Esophagus muscularis mucosa (tissue), 4 donors: ENCODE data around the gene CHRNA4. TPM values are rescaled to one million over a fixed set of nuclear protein-coding genes. Genes with fewer than 3 reads are reported as not detected.

Experiments
- DNase-seq: peaks from one replicate; pipeline ENCODE4 v3.0.0-alpha.2; 2017; ENCODE audit errors: extremely low spot score
- H3K27ac ChIP-seq, 4 donors: fragments of 200-600 bp; sonication (generic); replicated peaks in 1 of 4; 1 replicate in 3 of 4; 2 replicates in 1 of 4; pipeline ENCODE4 v1.5.1; 2016 to 2019; ENCODE audit warnings: mild to moderate bottlenecking in 1 of 4
- H3K27me3 ChIP-seq, 4 donors: fragments of 200-600 bp; sonication (generic); one replicate each; pipeline versions ENCODE4 v1.5.1 to v1.6.0; 2016 to 2019
- H3K36me3 ChIP-seq, 4 donors: fragments of 200-600 bp; sonication (generic); one replicate each; pipeline ENCODE4 v1.5.1; 2016 to 2019
- H3K4me1 ChIP-seq, 4 donors: fragments of 200-600 bp; sonication (generic); one replicate each; pipeline ENCODE4 v1.5.1; 2016 to 2019
- H3K4me3 ChIP-seq, 4 donors: fragments of 200-600 bp; sonication (generic); 1 replicate in 2 of 4; 2 replicates in 2 of 4; pipeline ENCODE4 v1.5.1; 2016 to 2019; ENCODE audit warnings: mild to moderate bottlenecking in 4 of 4, moderate library complexity in 1 of 4
- H3K9me3 ChIP-seq, 4 donors: fragments of 200-600 bp; sonication (generic); 1 replicate in 3 of 4; 2 replicates in 1 of 4; pipeline ENCODE4 v1.5.1; 2016 to 2019
- EP300 ChIP-seq: sonication (generic); formaldehyde crosslinking; IDR thresholded peaks from one replicate; pipeline ENCODE4 v1.6.1; 2017; ENCODE audit warnings: antibody characterized with exemption
- POLR2A ChIP-seq: fragments of 450-650 bp; IDR thresholded peaks from one replicate; pipeline ENCODE4 v1.6.1; 2017; ENCODE audit warnings: antibody characterized with exemption, moderate library complexity, mild to moderate bottlenecking, low read depth
- POLR2AphosphoS5 ChIP-seq, 2 donors: sonication (generic); formaldehyde crosslinking; IDR thresholded peaks; one replicate each; pipeline ENCODE4 v1.6.1; 2017; ENCODE audit warnings: antibody characterized with exemption in 2 of 2
- WGBS: methylation state at CpG from one replicate; pipeline ENCODE4 v1.1.5; 2018; 5-methylcytosine and 5-hydroxymethylcytosine counted together
- intact Hi-C: fragments of 100-400 bp; cut with DNase I; formaldehyde crosslinking; loops from one replicate; pipeline ENCODE4 v1.15.1; 2023
- total RNA-seq, 4 donors: library from RNA; depleted of rRNA; stranded (reverse); fragments of >200 nt; gene quantifications; one replicate each; pipeline versions ENCODE4 v1.1.0 to v1.2.1, GENCODE V29; 2016
- TF ChIP-seq, protein P1 (sequence below), 3 experiments: fragments of 200-600 bp in 2 of 3; fragments of 450-650 bp in 1 of 3; sonication (generic) in 2 of 3; IDR thresholded peaks; one replicate each; pipeline ENCODE4 v1.5.1; 2017 to 2019; ENCODE audit warnings: antibody characterized with exemption in 3 of 3, mild to moderate bottlenecking in 2 of 3, moderate library complexity in 1 of 3

The CHRNA4 gene
- total RNA-seq, 4 donors from 2014 or later, result not detected

DNA sequence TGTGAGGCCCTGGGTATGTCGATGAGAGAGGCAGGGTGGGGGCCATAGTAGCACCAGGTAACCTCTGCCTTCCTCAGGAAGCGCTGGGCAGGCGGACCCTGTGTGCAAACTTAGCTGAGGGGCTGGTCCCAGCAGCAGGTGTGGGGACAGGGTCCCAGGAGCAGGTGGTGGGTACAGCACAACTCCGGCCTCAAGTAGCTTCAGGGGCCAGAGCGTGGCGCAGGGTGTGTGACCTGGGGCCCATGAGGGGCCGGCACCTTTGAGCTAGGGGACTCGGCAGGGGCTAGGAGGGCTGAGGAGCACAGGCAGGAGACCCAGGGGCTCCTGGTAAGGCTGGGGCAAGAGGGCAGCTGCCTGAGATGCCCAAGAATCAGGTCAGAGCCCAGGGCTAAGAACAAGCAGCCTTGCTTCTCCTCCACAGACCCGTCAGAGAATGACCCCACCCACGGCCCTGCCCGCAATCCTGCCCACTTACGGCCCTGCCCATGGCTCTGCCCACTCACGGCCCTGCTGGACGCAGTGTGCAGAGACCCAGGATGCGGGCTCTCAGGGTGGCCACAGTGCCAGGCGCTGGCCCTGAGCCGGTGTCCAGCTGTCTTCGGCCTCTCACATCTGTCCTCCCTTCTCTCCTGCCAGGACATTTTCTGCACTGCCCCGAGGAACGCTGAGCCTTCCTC, 30.9 kb downstream of the CHRNA4 start:
- WGBS, result 82% methylated on average over 6 of the region's 20 CpGs
- TF ChIP-seq POLR2AphosphoS5 (IDR thresholded peaks at IDR 0.05), result no peak
- TF ChIP-seq POLR2A, result no peak
- TF ChIP-seq, protein P1, sequence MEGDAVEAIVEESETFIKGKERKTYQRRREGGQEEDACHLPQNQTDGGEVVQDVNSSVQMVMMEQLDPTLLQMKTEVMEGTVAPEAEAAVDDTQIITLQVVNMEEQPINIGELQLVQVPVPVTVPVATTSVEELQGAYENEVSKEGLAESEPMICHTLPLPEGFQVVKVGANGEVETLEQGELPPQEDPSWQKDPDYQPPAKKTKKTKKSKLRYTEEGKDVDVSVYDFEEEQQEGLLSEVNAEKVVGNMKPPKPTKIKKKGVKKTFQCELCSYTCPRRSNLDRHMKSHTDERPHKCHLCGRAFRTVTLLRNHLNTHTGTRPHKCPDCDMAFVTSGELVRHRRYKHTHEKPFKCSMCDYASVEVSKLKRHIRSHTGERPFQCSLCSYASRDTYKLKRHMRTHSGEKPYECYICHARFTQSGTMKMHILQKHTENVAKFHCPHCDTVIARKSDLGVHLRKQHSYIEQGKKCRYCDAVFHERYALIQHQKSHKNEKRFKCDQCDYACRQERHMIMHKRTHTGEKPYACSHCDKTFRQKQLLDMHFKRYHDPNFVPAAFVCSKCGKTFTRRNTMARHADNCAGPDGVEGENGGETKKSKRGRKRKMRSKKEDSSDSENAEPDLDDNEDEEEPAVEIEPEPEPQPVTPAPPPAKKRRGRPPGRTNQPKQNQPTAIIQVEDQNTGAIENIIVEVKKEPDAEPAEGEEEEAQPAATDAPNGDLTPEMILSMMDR (IDR thresholded peaks at IDR 0.05), result no peak
- TF ChIP-seq EP300, result no peak
- H3K9me3 ChIP-seq, result peaks cover 0 to 7% (median 0%) of the 10 kb centered on the region in 4 donors
- peaks cover 0 to 96% (median 0%) of the 10 kb centered on the region in 4 donors for H3K27me3 ChIP-seq
- intact Hi-C loops, result no loop called here
- H3K36me3 ChIP-seq, result no peaks in the 10 kb centered on the region
- H3K4me1 ChIP-seq, result no peaks in the 10 kb centered on the region
- no peak for DNase-seq
- no peak overlapping the region for H3K27ac ChIP-seq
- H3K4me3 ChIP-seq, result no peak overlapping the region

DNA sequence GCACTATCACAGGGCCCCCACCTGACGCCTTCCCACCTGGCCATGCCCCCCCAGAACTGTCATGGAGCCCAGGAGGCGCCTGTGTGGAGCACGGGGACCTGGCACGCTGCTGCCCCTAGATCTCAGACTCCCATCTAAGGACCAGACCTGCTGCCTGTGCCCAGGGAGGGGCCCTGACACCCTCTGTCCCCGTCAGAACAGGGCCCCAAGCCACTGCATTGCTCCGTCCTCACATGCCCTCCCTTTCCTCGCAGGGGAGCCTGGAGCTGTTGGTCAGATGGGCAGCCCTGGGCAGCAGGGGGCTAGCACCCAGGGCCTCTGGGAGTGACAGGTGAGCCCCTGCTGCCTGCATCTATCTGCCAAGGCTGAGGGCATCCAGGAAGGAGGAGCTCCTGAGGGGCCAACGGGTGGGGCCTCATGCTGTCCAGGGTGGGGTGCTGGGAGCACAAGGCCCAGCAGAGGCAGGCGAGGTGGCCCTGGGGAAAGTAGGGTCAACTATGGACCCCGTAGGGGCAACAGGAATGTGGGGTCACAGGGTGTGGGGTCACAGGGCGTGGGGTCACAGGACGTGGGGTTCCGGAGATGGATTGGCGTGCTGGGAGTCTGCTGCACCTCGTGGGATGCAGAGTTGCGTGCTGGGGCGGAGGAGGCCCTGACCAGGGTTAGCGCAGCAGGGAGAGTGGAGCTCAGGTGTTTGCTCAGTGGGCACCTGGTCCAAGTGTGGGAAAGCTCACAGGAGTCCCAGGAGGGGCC, 31.6 kb downstream of the CHRNA4 start:
- Histone ChIP-seq H3K36me3 (no peaks in the 10 kb centered on the region), H3K4me3 (no peak overlapping the region), H3K27ac (no peak overlapping the region), H3K27me3 (peaks cover 0 to 96% (median 0%) of the 10 kb centered on the region in 4 donors), H3K4me1 (no peaks in the 10 kb centered on the region), H3K9me3 (peaks cover 0 to 7% (median 0%) of the 10 kb centered on the region in 4 donors)
- WGBS, result 84% methylated on average over 11 of the region's 18 CpGs
- intact Hi-C loops, result no loop called here
- no peak for TF ChIP-seq POLR2A
- TF ChIP-seq, protein P1 (IDR thresholded peaks at IDR 0.05), result no peak
- TF ChIP-seq POLR2AphosphoS5 (IDR thresholded peaks at IDR 0.05), result no peak
- no peak for TF ChIP-seq EP300
- DNase-seq, result no peak

DNA sequence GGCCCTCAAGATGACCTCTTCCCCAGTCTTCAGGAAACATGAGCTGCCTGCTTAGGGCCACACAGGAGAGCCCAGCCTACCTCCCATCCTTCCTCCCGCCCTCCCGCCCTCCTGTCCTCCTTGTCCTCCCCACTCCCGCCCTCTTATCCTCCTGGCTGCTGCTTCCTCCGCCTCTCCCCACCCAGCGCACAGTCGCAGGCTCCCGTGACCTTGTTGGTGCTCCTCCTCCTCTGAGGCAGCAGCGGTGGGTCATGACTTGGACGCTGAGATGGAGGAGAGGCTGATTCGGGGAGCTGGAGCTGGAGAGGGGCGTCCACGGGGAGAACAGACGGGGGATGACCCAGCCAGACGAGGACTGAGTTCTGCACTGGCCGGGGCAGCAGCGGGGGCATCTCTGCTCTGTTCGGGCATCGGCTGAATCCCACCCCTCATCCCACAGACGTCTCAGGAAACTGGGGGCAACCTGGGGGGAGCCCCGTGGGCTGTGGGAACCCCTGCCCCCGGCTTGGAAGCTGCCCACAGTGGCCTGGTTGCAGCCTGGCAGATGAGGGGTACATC, 32.4 kb downstream of the CHRNA4 start:
- peaks cover 0 to 7% (median 0%) of the 10 kb centered on the region in 4 donors for H3K9me3 ChIP-seq
- no peaks in the 10 kb centered on the region for H3K36me3 ChIP-seq
- H3K4me1 ChIP-seq, result no peaks in the 10 kb centered on the region
- DNase-seq, result no peak
- H3K27me3 ChIP-seq, result peaks cover 0 to 89% (median 0%) of the 10 kb centered on the region in 4 donors
- no peak overlapping the region for H3K4me3 ChIP-seq
- TF ChIP-seq, protein P1 (IDR thresholded peaks at IDR 0.05), result no peak
- no peak overlapping the region for H3K27ac ChIP-seq
- intact Hi-C loops, result no loop called here
- 65% methylated on average over 8 of the region's 21 CpGs for WGBS

DNA sequence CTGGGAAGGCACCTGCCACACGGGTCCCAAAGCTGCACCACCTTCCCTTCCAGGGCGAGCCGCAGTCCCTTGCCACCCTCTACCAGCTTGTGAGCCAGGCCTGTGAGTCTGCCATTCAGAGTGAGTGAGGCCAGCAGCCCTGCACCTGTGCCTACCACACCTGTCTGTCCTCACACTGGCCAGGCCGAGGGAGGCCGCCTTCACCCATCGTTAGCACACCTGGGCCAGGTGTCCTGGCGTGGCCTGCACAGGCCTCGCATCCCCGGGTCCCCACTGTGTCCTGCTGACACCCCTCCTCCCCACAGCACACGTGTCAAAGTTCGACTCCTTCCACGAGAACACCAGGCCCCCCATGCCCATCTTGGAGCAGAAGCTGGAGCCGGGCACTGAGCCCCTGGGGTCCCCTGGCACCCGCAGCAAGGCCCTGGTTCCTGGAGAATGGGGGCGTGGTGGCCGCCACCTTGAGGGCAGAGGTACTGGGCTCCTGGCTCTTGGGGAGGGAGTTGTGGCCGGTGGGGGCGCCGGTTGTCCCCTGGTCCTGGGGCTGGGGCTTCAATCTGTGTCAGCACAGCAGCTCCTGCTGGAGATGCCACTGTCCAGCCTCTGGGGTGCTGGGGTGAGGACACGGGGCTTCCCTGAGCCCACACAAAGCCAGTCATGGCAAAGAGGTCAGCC, 33.0 kb downstream of the CHRNA4 start:
- Histone ChIP-seq H3K4me1 (no peaks in the 10 kb centered on the region), H3K4me3 (no peak overlapping the region), H3K27me3 (peaks cover 0 to 85% (median 0%) of the 10 kb centered on the region in 4 donors), H3K9me3 (peaks cover 0 to 7% (median 0%) of the 10 kb centered on the region in 4 donors), H3K36me3 (no peaks in the 10 kb centered on the region), H3K27ac (no peak overlapping the region)
- no peak for DNase-seq
- TF ChIP-seq POLR2AphosphoS5 (IDR thresholded peaks at IDR 0.05) (no peak), EP300 (no peak), POLR2A (no peak)
- TF ChIP-seq, protein P1 (IDR thresholded peaks at IDR 0.05), result no peak
- intact Hi-C loops, result no loop called here
- 81% methylated on average over 14 of the region's 20 CpGs for WGBS
